Hindlimb muscle (tissue), 1 donor: Measurements from ENCODE around the gene TGM2. TPM values are rescaled to one million over a fixed set of nuclear protein-coding genes. Genes with fewer than 3 reads are reported as not detected.
"Not testable (repeated sequence)": the region's sequence is repeated elsewhere in the genome, so short reads cannot be mapped to it uniquely, and the experiment has no call there.

Experiments used
- DNase-seq: peaks from one replicate; pipeline ENCODE4 v3.0.0-alpha.2; 2013
- polyA plus RNA-seq: library from polyadenylated mRNA; unstranded; fragments of 120-200 nt; gene quantifications from one replicate; pipeline ENCODE4 v1.2.1, GENCODE V29; 2013; ENCODE audit not compliant: insufficient read length

The TGM2 gene
- polyA plus RNA-seq, 1 donor, result 14.9 TPM

DNA sequence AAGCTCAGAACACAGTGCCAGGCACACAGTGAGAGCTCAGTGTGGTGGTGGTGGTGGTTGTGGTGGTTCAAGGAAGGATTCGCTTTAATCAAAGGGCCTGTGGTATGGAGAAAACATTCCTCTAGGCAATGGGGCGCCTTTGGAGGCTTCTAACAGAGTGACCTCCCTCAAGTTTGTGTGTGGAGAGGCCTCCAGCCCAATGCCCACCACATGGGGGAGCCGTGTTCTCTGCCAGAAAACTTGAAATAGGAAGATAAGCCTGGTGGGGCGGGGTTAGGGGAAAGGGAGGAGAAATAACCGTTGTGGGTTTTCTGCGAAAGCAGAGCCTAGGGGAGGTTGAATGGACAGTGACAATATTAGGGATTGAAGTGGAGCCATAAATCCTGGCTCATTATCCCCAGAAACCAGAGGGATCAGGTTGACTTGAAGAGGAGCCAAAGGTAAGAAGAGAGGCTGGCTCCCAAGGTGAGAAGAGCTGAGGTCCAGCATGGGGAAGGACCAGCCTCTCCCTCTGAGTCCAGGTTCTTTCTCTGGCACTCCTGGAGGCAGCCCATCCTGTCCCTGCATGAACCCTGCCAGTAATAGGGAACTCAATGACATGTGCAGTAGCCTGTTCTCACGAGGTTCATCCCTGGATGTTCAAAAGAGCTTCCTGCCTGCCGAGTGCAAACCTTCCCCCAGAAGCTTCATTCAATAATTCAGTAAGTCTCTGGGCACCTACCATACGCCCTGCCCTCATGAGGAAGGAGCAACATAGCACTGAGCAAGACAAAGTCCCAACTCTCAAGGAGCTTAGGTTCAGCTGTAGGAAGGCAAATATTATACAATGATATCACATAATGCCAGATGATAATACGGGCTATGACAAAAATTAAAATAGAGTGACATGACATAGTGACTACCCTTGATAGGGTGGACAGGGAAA, 51.4 kb downstream of the TGM2 start:
- no peak for DNase-seq

DNA sequence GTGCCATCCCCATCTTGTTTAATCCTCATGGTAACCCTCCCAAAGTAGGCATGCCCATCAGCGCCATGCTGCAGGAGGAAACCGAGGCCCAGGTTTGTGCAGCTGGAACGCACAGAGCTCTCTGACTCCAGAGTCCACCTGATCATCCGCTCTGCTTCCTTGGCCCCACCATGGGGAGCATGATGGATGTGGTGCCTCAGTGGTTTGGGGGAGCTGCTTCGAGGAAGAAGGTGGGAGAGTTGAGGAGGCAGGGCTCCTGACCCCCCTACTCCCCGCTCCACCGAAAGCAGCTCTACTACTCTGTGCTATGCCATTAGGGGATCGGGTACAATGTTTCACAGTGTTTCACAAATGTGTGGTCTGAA, 52.2 kb downstream of the TGM2 start:
- DNase-seq, result no peak

DNA sequence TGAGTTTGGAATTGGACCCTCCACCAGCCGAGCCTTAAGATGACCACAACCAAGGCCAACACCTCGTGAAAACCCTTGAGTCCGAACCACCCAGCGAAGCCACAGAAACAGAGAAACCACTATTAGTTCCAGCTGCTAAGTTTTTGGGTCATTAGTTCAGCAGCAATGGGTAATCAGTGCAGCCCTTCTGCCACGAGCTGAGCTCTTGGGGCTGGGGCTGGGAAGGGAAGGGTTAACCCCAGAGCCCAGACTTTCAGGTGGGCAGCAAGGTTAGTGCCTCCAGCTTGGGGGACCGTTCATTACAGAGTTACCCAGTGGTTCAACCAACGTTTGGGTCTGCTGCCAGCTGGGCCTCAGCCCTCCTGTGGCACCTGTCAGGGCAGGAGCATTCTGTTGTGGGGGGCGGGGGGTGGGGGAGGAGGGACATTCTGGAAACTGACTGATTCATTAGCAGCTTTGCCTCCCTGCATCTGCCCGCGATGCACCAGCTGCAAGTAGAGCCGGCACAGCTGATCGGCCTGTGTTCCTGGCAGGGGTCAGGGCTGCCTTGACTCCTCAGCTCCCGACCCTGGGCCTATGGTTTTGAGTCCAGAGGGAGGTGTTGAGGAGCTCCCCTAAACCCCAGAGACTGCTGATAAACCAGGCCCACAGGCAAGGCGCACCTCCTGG, 52.7 kb downstream of the TGM2 start:
- no peak for DNase-seq

DNA sequence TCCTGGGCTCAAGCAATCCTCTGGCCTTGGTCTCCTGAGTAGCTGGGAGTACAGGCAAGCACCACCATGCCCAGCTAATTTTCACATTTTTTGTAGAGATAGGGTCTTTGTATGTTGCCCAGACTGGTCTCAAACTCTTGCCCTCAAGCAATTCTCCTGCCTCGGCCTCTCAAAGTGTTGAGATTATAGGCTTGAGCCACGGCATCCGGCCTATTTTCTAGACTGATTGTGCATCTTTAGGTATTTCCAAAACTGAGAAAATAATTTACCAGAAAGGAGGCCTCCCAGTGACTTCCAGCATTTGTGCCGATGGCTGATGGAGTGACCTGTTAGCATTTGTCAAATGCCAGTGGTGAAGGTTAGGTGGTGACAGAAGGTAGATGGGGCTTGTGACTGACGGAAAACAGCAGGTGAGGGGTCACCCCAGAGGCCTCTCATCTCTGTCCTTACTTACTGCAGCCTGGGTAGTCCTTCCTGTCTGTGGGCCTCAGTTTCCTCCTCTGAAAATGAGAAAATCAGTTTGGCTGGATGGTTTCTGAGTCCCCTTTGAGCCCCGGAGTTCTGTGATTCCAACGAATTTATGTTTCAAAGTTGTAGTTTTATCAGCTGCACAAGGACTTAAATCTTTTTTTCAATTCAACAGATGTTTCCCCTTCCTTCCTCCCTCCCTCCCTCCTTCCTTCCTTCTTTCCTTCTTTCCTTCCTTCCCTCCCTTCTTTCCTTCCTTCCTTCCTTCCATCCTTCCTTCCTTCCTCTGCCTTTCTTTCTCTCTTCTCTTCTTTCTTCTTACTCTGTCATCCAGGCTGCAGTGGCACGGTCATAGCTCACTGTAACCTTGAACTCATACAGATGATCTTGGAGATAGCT, 53.5 kb downstream of the TGM2 start:
- no peak for DNase-seq

DNA sequence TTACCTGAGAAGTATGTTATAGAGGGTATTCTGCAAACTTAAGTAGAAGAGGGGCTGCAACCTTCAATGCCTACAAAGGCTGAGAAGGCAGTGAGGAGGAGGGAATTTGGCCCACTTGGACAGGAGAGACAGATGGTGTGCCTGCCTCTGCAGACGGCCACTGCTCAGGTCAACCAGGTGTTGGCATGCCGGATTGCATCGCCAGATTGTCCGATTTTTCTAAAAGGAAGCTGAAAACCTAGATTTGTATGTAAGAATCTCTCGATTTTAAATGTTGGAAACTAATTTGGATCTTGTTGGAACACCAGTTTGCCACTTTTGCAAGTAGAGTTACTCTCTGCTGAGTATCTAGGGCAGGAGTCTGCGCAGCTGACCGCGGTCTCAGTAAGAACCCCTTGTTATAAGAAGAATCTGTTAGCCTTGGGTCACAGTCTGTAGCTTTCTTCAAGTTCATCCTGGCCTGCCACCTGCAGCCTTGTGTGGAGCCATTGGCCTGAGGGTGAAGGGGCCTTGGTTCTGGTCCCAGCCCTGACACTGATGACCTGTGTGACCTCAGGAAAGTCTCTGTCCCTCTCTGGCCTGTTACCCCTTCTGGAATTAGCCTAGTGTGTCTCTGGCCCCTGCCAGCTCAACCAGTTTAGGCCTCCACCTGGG, 54.4 kb downstream of the TGM2 start:
- DNase-seq, result no peak

DNA sequence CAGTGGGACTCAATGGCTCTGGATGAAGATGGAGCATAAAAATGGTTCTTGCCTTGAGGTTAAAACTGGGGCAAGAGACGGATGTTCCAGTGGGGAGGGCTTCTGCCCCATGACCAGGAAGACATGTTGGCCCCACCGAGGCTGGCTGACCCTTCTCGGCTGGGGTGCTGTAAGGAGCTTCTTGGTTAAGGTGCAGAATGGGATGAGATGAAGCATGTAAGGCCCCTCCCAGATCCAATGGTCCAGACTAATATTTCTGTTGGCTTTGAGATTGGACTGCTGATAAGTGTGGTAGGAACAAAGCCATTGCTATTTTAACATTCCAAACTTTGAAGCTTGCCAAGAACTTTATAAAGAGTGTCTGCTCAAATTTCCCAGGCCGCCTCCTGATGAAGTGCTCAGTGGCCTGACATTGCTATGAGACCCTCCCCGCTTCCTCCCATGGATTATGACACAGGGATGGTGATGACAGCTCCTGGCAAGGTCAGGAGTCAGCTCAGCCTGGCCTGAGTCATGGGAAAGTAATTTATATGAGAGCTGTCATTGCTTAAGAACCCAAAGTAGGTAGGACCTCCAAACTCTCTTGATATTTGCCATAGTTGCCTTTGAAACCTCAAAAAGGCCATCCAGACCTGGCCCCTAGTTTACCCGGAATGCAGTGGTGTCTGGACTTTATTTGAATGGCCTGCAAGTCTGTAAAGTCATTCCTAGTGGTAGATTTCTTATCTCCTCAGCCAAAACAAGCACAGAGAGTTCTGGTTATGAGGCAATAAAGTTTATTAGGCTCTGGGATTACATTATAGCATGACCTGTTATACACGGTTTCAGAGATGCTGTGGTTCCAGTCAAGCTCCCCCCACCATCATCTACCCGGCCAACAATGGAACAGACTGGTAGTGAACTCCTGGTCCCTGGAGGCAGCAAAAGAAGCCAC, 55.2 kb downstream of the TGM2 start:
- peak; percentile 54 for DNase-seq

GRCh38 chr20:38108986-38109541, 56.0 kb downstream of the TGM2 start:
- peak; percentile 82 for DNase-seq

DNA sequence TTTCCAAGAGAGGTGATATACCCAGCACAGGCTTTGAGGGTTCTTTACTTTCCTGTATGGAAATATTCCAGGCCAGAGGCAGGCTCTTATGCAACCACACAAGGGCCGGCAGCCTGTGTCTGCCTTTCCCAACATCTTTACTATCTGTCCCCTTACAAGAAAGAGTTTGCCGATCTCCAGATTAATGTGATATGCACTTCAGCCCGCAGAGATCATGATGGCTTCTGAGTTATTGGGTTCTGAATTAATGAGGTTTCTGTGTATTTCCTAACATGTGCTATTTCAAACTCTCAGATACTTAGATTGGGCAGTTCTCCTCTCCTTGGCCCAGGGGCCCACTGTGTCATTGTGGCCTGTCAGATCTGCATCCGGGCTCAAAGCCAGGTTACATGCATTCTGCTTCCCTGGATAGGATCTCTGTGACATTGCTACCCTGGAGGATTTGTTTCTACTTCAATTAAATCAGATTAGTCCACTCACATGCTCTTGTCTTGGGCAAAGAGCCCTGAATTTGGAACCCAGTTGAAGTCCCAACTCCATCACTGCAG, 56.6 kb downstream of the TGM2 start:
- peak; percentile 56 for DNase-seq

DNA sequence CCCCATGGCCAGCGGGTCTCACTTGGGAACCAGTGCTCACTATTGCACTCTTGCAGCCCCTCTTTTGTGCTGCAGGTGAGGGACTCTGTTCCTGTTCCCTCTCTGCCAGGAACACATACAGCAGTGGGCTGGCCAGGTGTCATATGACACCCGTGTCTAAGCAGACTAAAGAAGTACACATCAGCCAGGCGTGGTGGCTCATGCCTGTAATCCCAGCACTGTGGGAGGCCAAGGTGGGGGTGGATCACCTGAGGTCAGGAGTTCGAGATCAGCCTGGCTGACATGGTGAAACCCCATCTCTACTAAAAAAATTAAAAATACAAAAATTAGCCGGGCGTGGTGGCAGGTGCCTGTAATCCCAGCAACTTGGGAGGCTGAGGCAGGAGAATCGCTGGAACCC, 57.2 kb downstream of the TGM2 start:
- DNase-seq, result not testable (repeated sequence)

GRCh38 chr20:38107386-38107785, 57.7 kb downstream of the TGM2 start:
- not testable (repeated sequence) for DNase-seq

- DNase-seq, result no peak
These were observed 58.6 kb downstream of the TGM2 start for GRCh38 chr20:38106461-38106860.

DNA sequence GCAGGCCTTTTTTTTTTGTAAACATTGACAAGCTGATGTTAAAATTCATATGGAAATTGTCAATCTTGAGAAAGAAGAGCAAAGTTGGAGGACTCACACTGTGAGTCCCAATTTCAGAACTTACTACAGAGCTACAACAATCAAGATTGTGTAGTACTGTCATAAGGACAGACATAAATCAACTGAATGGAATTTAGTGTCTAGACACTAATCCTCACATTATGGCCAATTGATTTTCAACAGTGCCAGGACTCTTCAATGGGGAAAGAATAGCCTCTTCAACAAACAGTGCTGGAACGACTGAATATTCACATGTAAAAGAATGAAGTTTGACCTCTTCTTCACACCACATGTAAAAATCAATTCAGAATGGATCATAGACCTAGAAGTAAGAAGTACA, 60.8 kb downstream of the TGM2 start:
- DNase-seq, result no peak

GRCh38 chr20:38102206-38102605, 62.9 kb downstream of the TGM2 start:
- DNase-seq, result not testable (repeated sequence)

DNA sequence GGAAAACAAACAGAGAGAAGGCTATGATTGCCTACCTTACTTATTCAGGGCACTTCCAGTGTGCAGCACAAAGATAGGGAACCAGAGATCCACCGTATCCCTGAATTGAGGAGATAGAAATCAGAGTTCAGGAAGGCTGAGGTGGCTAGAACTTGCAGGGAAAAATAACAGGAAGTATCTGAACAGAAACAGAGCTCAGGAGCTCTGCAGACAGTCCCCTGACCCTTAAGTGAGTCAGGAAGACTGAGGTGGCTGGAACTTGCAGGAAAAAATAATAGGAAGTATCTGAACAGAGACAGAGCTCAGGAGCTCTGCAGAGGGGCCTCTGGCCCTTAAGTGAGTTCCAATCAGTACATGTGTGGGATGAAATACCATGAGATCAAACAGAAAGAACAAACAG, 66.1 kb downstream of the TGM2 start:
- no peak for DNase-seq

GRCh38 chr20:38095017-38095686, 69.9 kb downstream of the TGM2 start:
- DNase-seq, result no peak

- DNase-seq, result peak; percentile 48
These were observed 70.6 kb downstream of the TGM2 start for GRCh38 chr20:38094373-38094891.

DNA sequence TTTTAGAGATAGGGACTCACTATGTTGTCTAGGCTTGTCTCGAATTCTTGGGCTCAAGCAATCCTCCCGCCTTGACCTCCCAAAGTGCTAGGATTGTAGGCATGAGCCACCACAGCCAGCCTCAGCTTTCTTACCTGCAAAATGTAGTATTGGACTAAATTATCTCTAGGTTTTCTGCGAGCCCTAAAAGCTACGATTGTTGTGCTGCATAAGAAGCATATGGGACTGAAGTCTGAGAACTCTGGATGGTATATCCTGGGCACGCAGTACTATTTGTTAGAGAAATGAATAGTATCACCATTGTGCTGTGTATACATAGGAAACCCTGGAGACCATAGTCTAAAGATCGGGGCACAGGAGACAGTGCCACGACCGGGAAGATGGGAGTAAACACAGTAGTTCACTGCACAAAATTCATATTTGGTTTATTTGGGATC, 71.4 kb downstream of the TGM2 start:
- DNase-seq, result no peak

- DNase-seq, result no peak
These were observed 72.2 kb downstream of the TGM2 start for GRCh38 chr20:38092915-38093314.

DNA sequence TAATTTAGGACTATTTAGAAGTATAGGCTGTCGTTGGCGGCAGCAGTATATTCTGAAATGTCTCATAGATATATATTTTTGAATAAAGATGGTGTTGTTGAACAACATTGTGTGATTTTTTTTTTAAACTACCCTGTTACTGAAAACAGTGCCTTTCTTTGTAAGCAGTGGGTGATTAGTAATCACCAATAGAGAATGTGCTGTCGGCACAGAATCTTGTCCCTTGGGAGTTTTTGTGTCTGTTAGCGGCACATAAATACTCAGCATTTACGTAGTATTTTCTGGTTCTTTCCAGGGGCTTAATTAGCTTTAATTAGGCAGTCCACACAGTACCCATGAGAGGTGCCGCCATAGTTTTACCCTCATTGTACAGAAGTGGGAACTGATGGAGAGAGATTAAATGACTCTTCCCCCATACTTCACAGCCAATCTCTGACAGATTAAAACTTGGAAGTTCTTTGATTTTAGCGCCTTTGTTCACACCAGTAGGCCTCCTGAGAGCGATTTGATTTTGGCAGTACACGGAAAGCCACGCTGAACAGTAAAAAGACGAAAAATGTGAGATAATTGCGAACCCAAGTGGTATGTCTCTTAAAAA, 72.7 kb downstream of the TGM2 start:
- no peak for DNase-seq
